DND-41 (cell line): Measurements from ENCODE around the gene CNIH4.

Experiments used
- CTCF ChIP-seq: IDR thresholded peaks from 2 replicates; pipeline ENCODE4 v1.5.1; 2012; ENCODE audit warnings: borderline replicate concordance, low read length, moderate library complexity, mild to moderate bottlenecking; ENCODE audit not compliant: poor library complexity, severe bottlenecking; ENCODE audit errors: extremely low read depth
- EZH2 ChIP-seq: IDR thresholded peaks from 3 replicates; pipeline ENCODE4 v1.6.1; 2012; ENCODE audit warnings: borderline replicate concordance, low read depth, mild to moderate bottlenecking, moderate library complexity, low read length, inconsistent platforms; ENCODE audit not compliant: severe bottlenecking

GRCh38 chr1:224427346-224427745 lies 70.7 kb downstream of the CNIH4 start:
- TF ChIP-seq CTCF (no peak), EZH2 (no peak)
